HEK293 (cell line): ENCODE data around the gene CEBPZ.

Experiments
- CTCF ChIA-PET: fragments of 350-600 bp; formaldehyde crosslinking; extraction: SDS; loops from one replicate; lab custom pipeline; 2021; ENCODE audit warnings: antibody characterized with exemption; lab: Yijun Ruan, JAX
- POLR2A ChIA-PET: fragments of 300-600 bp; formaldehyde crosslinking; extraction: SDS; loops from one replicate; lab custom pipeline; 2020; ENCODE audit warnings: antibody characterized with exemption, inconsistent platforms; lab: Yijun Ruan, JAX
- H3K27ac ChIP-seq: fragments of 200-500 bp; sonication (Bioruptor generic); 2 replicates; pipeline ENCODE4 v1.5.1; 2014; ENCODE audit warnings: low read depth, low read length, control low read depth, inconsistent platforms; ENCODE audit errors: extremely low read depth
- H3K36me3 ChIP-seq, 2 experiments: fragments of 200-500 bp in 1 of 2; sonication (Bioruptor generic) in 1 of 2; 1 replicate in 1 of 2; 2 replicates in 1 of 2; pipeline ENCODE4 v1.5.1; 2014 to 2017; ENCODE audit warnings: inconsistent platforms in 2 of 2, low read length in 2 of 2; ENCODE audit not compliant: control insufficient read depth in 2 of 2, insufficient read depth in 1 of 2
- H3K4me1 ChIP-seq: fragments of 200-500 bp; sonication (Bioruptor generic); 2 replicates; pipeline ENCODE4 v1.5.1; 2014; ENCODE audit warnings: mild to moderate bottlenecking, low read length, inconsistent platforms; ENCODE audit not compliant: control insufficient read depth, insufficient read depth
- H3K4me3 ChIP-seq: 2 replicates; pipeline ENCODE4 v1.5.1; 2011; ENCODE audit warnings: low read depth, mild to moderate bottlenecking, control low read depth, low read length, moderate library complexity
- H3K9me3 ChIP-seq: fragments of 200-500 bp; sonication (Bioruptor generic); 2 replicates; pipeline ENCODE4 v1.5.1; 2014; ENCODE audit warnings: low read depth, low read length, inconsistent platforms; ENCODE audit not compliant: control insufficient read depth, insufficient read depth
- GLIS1 ChIP-seq: fragments of 450-650 bp; formaldehyde crosslinking; IDR thresholded peaks from 2 replicates; pipeline ENCODE4 v1.5.1; 2016; ENCODE audit warnings: missing biosample characterization, missing genetic modification characterization
- HOXD13 ChIP-seq: sonication (generic); formaldehyde crosslinking; IDR thresholded peaks from 2 replicates; pipeline ENCODE4 v1.8.0; 2022; ENCODE audit warnings: missing genetic modification reagents, borderline replicate concordance
- SCRT2 ChIP-seq: fragments of 450-650 bp; formaldehyde crosslinking; IDR thresholded peaks from 2 replicates; pipeline ENCODE4 v1.5.1; 2016; ENCODE audit warnings: missing biosample characterization, missing genetic modification characterization
- SP3 ChIP-seq: fragments of 450-650 bp; formaldehyde crosslinking; IDR thresholded peaks from 2 replicates; pipeline ENCODE4 v1.5.1; 2016; ENCODE audit warnings: missing biosample characterization, missing genetic modification characterization
- TRIM28 ChIP-seq: IDR thresholded peaks from 2 replicates; pipeline ENCODE4 v1.6.1; 2011; ENCODE audit warnings: low read length, control low read depth, borderline replicate concordance
- YY2 ChIP-seq: fragments of 450-650 bp; formaldehyde crosslinking; IDR thresholded peaks from 2 replicates; pipeline ENCODE4 v1.5.1; 2016; ENCODE audit warnings: missing biosample characterization, missing genetic modification characterization
- ZFP37 ChIP-seq: fragments of 450-650 bp; formaldehyde crosslinking; IDR thresholded peaks from 2 replicates; pipeline ENCODE4 v1.5.1; 2016; ENCODE audit warnings: missing biosample characterization, missing genetic modification characterization
- ZNF169 ChIP-seq: fragments of 450-650 bp; formaldehyde crosslinking; IDR thresholded peaks from 2 replicates; pipeline ENCODE4 v1.5.1; 2016; ENCODE audit warnings: missing biosample characterization, missing genetic modification characterization
- ZNF214 ChIP-seq: fragments of 450-650 bp; formaldehyde crosslinking; IDR thresholded peaks from 2 replicates; pipeline ENCODE4 v1.5.1; 2017; ENCODE audit warnings: missing biosample characterization, mild to moderate bottlenecking, missing genetic modification characterization, borderline replicate concordance
- ZNF324 ChIP-seq: fragments of 450-650 bp; formaldehyde crosslinking; IDR thresholded peaks from 2 replicates; pipeline ENCODE4 v1.5.1; 2016; ENCODE audit warnings: missing biosample characterization, missing genetic modification characterization
- ZNF521 ChIP-seq: fragments of 450-650 bp; formaldehyde crosslinking; IDR thresholded peaks from 2 replicates; pipeline ENCODE4 v1.5.1; 2017; ENCODE audit warnings: missing biosample characterization, mild to moderate bottlenecking, missing genetic modification characterization
- ZNF600 ChIP-seq: fragments of 450-650 bp; formaldehyde crosslinking; IDR thresholded peaks from 2 replicates; pipeline ENCODE4 v1.5.1; 2016; ENCODE audit warnings: missing biosample characterization, missing genetic modification characterization
- ZNF626 ChIP-seq: fragments of 450-650 bp; sonication (Bioruptor Pico); formaldehyde crosslinking; IDR thresholded peaks from 2 replicates; pipeline ENCODE4 v1.5.1; 2018; ENCODE audit warnings: missing biosample characterization, missing genetic modification characterization, inconsistent platforms
- ZNF670 ChIP-seq: fragments of 450-650 bp; formaldehyde crosslinking; IDR thresholded peaks from 2 replicates; pipeline ENCODE4 v1.5.1; 2016; ENCODE audit warnings: missing biosample characterization, missing genetic modification characterization, low read depth
- ZSCAN23 ChIP-seq: fragments of 450-650 bp; formaldehyde crosslinking; IDR thresholded peaks from 2 replicates; pipeline ENCODE4 v1.5.1; 2016; ENCODE audit warnings: missing biosample characterization, missing genetic modification characterization
- TF ChIP-seq, protein P1 (sequence below): fragments of 450-650 bp; formaldehyde crosslinking; IDR thresholded peaks from 2 replicates; pipeline ENCODE4 v1.5.1; 2016; ENCODE audit warnings: missing biosample characterization, missing genetic modification characterization
- TF ChIP-seq, protein P2 (sequence below): fragments of 450-650 bp; formaldehyde crosslinking; IDR thresholded peaks from 2 replicates; pipeline ENCODE4 v1.5.1; 2016; ENCODE audit warnings: missing biosample characterization, missing genetic modification characterization
- TF ChIP-seq, protein P3 (sequence below): fragments of 450-650 bp; formaldehyde crosslinking; IDR thresholded peaks from 2 replicates; pipeline ENCODE4 v1.5.1; 2017; ENCODE audit warnings: missing biosample characterization, missing genetic modification characterization
- TF ChIP-seq, protein P4 (sequence below): fragments of 450-650 bp; formaldehyde crosslinking; IDR thresholded peaks from 2 replicates; pipeline ENCODE4 v1.5.1; 2016; ENCODE audit warnings: missing biosample characterization, missing genetic modification characterization
- TF ChIP-seq, protein P5 (sequence below): fragments of 450-650 bp; formaldehyde crosslinking; IDR thresholded peaks from 2 replicates; pipeline ENCODE4 v1.5.1; 2016; ENCODE audit warnings: missing biosample characterization, missing genetic modification characterization

The CEBPZ gene

DNA sequence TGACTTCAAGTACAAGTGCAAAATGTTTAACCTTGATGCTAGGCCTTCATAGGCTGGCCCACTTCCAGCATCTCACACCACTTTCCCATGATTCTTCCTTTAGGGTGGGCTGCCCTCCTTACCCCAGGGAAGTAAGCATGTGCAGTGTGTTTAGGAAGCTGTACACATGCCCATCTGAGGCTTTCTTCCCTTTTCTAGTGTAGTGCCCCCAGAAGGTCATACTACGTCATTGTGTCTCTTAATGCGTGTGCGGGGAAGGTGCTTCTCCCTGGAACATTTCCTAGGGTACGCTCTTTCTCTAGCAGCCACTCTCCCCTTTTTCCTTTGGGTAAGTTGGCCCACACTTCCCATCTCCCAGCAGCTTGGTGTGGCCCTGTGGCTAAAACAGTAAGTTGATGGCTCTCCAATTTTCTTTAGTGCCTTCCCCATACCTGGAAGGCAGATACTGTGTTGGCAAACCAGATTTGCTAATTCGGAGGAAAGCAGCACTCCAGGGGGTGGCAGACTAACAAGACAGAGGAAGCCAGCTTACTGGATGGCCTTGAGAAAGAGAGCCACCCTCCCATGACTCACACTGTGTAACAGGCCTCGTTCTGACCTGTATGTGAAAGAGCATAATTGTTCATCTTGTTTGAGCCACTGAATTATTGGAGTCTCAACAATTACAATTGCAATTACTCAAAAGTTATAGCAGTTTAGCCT is 41.8 kb downstream of the CEBPZ start (continued):
- TF ChIP-seq, protein P1, sequence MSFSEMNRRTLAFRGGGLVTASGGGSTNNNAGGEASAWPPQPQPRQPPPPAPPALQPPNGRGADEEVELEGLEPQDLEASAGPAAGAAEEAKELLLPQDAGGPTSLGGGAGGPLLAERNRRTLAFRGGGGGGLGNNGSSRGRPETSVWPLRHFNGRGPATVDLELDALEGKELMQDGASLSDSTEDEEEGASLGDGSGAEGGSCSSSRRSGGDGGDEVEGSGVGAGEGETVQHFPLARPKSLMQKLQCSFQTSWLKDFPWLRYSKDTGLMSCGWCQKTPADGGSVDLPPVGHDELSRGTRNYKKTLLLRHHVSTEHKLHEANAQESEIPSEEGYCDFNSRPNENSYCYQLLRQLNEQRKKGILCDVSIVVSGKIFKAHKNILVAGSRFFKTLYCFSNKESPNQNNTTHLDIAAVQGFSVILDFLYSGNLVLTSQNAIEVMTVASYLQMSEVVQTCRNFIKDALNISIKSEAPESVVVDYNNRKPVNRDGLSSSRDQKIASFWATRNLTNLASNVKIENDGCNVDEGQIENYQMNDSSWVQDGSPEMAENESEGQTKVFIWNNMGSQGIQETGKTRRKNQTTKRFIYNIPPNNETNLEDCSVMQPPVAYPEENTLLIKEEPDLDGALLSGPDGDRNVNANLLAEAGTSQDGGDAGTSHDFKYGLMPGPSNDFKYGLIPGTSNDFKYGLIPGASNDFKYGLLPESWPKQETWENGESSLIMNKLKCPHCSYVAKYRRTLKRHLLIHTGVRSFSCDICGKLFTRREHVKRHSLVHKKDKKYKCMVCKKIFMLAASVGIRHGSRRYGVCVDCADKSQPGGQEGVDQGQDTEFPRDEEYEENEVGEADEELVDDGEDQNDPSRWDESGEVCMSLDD: no peak
- TF ChIP-seq, protein P2, sequence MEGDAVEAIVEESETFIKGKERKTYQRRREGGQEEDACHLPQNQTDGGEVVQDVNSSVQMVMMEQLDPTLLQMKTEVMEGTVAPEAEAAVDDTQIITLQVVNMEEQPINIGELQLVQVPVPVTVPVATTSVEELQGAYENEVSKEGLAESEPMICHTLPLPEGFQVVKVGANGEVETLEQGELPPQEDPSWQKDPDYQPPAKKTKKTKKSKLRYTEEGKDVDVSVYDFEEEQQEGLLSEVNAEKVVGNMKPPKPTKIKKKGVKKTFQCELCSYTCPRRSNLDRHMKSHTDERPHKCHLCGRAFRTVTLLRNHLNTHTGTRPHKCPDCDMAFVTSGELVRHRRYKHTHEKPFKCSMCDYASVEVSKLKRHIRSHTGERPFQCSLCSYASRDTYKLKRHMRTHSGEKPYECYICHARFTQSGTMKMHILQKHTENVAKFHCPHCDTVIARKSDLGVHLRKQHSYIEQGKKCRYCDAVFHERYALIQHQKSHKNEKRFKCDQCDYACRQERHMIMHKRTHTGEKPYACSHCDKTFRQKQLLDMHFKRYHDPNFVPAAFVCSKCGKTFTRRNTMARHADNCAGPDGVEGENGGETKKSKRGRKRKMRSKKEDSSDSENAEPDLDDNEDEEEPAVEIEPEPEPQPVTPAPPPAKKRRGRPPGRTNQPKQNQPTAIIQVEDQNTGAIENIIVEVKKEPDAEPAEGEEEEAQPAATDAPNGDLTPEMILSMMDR (tag by site-specific recombination): no peak
- TF ChIP-seq ZNF521 (tag by site-specific recombination) (no peak), GLIS1 (tag by site-specific recombination) (peak; percentile 55), TRIM28 (peak; percentile 48; the same call in 1 of the 2 replicates), SCRT2 (tag by site-specific recombination) (peak; percentile 75), SP3 (peak; percentile 28; the same call in 1 of the 2 replicates), ZNF600 (0 out of 2 replicates have a peak, but pooled peaks have one; percentile 60), ZSCAN23 (no peak), ZNF214 (tag by site-specific recombination) (no peak), ZNF169 (no peak)

DNA sequence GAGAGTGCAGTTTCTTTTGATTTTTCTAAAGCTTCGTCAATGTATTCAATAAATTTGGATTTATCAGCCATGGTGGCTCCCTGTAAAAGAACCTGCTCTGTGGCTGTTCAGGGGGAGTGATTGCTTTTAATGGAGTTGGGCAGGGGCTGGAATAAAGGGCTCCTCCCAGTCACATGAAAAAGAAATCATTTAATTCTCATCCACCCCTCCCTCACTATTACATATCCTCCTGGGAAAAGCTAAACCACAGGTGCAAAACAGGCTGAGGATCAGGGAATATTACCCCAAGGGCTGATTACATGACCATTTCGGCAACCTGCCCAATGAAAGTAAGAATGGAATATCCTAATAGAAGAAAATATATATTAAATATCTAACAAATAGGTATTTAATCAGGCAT is 42.8 kb downstream of the CEBPZ start, which contains the start of gene SULT6B1:
Gene SULT6B1, minus strand, starts transcription at position 101 of the 400 bp plus-strand sequence. Its CDS starts 30 bp downstream, at position 71.
- TF ChIP-seq, protein P3, sequence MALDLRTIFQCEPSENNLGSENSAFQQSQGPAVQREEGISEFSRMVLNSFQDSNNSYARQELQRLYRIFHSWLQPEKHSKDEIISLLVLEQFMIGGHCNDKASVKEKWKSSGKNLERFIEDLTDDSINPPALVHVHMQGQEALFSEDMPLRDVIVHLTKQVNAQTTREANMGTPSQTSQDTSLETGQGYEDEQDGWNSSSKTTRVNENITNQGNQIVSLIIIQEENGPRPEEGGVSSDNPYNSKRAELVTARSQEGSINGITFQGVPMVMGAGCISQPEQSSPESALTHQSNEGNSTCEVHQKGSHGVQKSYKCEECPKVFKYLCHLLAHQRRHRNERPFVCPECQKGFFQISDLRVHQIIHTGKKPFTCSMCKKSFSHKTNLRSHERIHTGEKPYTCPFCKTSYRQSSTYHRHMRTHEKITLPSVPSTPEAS (tag by site-specific recombination): no peak
- TF ChIP-seq ZNF626 (tag by site-specific recombination) (no peak), ZNF324 (tag by site-specific recombination) (no peak), ZFP37 (tag by site-specific recombination) (no peak), YY2 (no peak), HOXD13 (CRISPR knock-in tag) (no peak), ZNF670 (no peak)
- TF ChIP-seq, protein P4, sequence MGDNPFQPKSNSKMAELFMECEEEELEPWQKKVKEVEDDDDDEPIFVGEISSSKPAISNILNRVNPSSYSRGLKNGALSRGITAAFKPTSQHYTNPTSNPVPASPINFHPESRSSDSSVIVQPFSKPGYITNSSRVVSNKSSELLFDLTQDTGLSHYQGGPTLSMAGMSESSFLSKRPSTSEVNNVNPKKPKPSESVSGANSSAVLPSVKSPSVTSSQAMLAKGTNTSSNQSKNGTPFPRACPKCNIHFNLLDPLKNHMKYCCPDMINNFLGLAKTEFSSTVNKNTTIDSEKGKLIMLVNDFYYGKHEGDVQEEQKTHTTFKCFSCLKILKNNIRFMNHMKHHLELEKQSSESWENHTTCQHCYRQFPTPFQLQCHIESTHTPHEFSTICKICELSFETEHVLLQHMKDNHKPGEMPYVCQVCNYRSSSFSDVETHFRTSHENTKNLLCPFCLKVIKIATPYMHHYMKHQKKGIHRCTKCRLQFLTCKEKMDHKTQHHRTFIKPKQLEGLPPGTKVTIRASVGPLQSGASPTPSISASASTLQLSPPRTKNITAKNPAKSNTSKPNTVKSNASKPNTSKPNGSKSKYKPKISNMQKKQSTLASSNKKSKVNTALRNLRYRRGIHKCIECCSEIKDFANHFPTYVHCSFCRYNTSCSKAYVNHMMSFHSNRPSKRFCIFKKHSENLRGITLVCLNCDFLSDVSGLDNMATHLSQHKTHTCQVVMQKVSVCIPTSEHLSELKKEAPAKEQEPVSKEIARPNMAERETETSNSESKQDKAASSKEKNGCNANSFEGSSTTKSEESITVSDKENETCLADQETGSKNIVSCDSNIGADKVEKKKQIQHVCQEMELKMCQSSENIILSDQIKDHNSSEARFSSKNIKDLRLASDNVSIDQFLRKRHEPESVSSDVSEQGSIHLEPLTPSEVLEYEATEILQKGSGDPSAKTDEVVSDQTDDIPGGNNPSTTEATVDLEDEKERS (tag by site-specific recombination): no peak
- TF ChIP-seq, protein P5, sequence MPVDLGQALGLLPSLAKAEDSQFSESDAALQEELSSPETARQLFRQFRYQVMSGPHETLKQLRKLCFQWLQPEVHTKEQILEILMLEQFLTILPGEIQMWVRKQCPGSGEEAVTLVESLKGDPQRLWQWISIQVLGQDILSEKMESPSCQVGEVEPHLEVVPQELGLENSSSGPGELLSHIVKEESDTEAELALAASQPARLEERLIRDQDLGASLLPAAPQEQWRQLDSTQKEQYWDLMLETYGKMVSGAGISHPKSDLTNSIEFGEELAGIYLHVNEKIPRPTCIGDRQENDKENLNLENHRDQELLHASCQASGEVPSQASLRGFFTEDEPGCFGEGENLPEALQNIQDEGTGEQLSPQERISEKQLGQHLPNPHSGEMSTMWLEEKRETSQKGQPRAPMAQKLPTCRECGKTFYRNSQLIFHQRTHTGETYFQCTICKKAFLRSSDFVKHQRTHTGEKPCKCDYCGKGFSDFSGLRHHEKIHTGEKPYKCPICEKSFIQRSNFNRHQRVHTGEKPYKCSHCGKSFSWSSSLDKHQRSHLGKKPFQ (tag by site-specific recombination): no peak
- POLR2A ChIA-PET: interaction anchor here (0.9 kb wide), 1 partner anchor 43 kb away, joined by 3 read pairs; the partner anchor contains the start of genes CEBPZ and NDUFAF7
- Histone ChIP-seq H3K4me1 (peaks cover 6% of the 10 kb centered on the region; the same call in 1 of the 2 replicates), H3K9me3 (no peaks in the 10 kb centered on the region), H3K4me3 (no peak within 1 kb of the TSS), H3K27ac (no peak within 1 kb of the TSS), H3K36me3 (no peaks in the 10 kb centered on the region)
- CTCF ChIA-PET: interaction anchor here (1.2 kb wide), 2 partner anchors 10 to 12 kb away, joined by 3 read pairs; no protein-coding TSS in a partner anchor
